SK-N-MC (cell line): ENCODE data around the gene TPD52L1.

Source experiments
- DNase-seq: peaks from one replicate; pipeline ENCODE4 v3.0.0-alpha.2; 2011; ENCODE audit warnings: low read depth, low spot score
- H3K27ac ChIP-seq: fragments of 200-600 bp; sonication (generic); 2 replicates; pipeline ENCODE4 v1.5.1; 2016; ENCODE audit warnings: mixed run types
- H3K36me3 ChIP-seq: fragments of 200-600 bp; sonication (generic); 2 replicates; pipeline ENCODE4 v1.6.1; 2017; ENCODE audit warnings: antibody characterized with exemption, low read length, mixed read lengths; ENCODE audit not compliant: insufficient read depth
- H3K4me3 ChIP-seq: fragments of 200-600 bp; sonication (generic); 2 replicates; pipeline ENCODE4 v1.5.1; 2016
- H3K9ac ChIP-seq: fragments of 200-600 bp; sonication (generic); 2 replicates; pipeline ENCODE4 v1.8.0; 2017; ENCODE audit warnings: mixed run types, mixed read lengths; ENCODE audit not compliant: insufficient read length
- H3K9me3 ChIP-seq: fragments of 200-600 bp; sonication (generic); 2 replicates; pipeline ENCODE4 v1.6.1; 2017; ENCODE audit warnings: low read depth, mild to moderate bottlenecking, antibody characterized with exemption, low read length, moderate library complexity, mixed read lengths
- EZH2 ChIP-seq: fragments of 200-600 bp; sonication (generic); IDR thresholded peaks from one replicate; pipeline ENCODE4 v1.6.1; 2017; ENCODE audit warnings: antibody characterized with exemption
- FOXP2 ChIP-seq: optimal IDR thresholded peaks from 2 replicates; pipeline ENCODE3; 2011; ENCODE audit warnings: mild to moderate bottlenecking, moderate library complexity; ENCODE audit not compliant: insufficient read depth; ENCODE audit errors: extremely low read length, control extremely low read depth
- POLR2AphosphoS5 ChIP-seq: IDR thresholded peaks from 2 replicates; pipeline ENCODE4 v1.6.1; 2012; ENCODE audit warnings: mild to moderate bottlenecking, low read depth, low read length, borderline replicate concordance

The TPD52L1 gene

DNA sequence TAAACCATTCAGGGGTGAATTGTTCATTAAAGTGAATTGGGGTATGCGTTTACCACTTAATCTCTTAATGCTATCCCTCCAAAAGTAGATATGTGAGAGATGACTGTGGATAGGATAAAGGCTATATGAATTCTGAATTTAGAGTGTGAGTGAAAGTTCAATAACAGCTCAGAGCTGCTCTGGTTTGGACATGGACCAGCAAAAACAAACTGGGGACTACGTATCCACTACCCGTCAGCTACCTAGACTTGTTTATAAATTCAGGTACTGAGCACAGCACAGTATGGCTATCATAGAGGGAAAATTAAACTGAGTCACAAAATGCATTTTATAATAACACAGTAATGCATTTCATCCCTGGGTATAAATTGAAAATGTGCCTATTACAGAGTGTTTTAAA, 103.8 kb downstream of the TPD52L1 start:
- no peaks in the 10 kb centered on the region for H3K9me3 ChIP-seq
- no peak overlapping the region for H3K4me3 ChIP-seq
- H3K27ac ChIP-seq: no peak overlapping the region
- no peak overlapping the region for H3K9ac ChIP-seq
- DNase-seq: no peak
- H3K36me3 ChIP-seq: no peaks in the 10 kb centered on the region
- TF ChIP-seq POLR2AphosphoS5: no peak
- TF ChIP-seq EZH2: no peak
- TF ChIP-seq FOXP2: no peak

DNA sequence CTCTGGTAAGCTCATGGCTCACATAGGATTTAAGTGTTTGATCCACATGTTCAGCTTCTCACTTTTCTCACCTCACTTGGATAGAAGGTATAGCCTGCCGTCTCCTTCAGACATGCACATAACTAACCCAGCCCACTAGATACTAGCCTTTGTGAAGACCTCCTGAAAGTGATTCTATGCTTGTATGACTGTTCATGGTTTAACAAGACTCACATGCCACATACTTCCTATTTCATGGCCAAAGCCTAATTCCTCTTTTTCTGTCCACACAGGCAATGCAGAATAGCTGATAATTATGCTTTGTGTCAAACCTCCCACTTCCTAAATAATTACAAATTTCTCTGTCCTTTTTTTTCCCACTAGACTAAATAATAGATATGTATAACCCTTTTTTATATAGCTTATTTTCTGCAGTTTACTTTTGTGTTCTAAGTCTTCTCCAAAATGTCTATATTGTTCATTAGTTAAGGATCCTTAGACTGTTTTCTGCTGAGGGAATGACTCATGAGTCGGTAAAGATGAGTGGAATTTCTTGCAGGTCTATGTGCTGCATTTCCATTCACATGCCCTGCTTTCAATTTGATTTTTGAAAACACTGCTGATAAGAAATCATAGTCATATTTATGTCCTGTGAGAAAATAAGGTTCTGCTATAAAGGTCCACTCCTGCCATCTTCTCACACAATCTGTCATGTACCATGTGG, 105.2 kb downstream of the TPD52L1 start:
- no peaks in the 10 kb centered on the region for H3K36me3 ChIP-seq
- no peak overlapping the region for H3K4me3 ChIP-seq
- no peak overlapping the region for H3K27ac ChIP-seq
- TF ChIP-seq FOXP2: no peak
- TF ChIP-seq EZH2: no peak
- no peak overlapping the region for H3K9ac ChIP-seq
- no peaks in the 10 kb centered on the region for H3K9me3 ChIP-seq
- DNase-seq: no peak

DNA sequence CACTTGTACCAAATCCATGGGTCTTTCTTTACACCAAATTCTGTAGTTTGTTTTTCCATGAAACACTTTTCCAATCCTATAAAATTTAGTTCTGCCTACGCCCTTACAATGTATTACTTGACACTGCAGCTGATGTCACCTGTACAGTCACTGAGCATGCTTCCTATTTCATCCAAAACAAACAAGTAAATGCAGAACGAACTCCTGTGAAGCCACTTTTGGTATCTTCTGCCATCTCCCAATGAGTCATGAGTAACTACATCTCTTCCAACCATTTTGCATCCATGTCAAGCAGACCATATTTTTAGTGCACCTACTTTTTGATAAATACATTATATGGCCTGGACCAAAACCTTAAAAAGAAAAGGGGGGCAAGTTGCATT, 105.8 kb downstream of the TPD52L1 start:
- Histone ChIP-seq H3K9ac (no peak overlapping the region), H3K27ac (no peak overlapping the region), H3K4me3 (no peak overlapping the region), H3K9me3 (no peaks in the 10 kb centered on the region), H3K36me3 (no peaks in the 10 kb centered on the region)
- DNase-seq: no peak
- TF ChIP-seq FOXP2 (no peak), EZH2 (no peak), POLR2AphosphoS5 (no peak)

DNA sequence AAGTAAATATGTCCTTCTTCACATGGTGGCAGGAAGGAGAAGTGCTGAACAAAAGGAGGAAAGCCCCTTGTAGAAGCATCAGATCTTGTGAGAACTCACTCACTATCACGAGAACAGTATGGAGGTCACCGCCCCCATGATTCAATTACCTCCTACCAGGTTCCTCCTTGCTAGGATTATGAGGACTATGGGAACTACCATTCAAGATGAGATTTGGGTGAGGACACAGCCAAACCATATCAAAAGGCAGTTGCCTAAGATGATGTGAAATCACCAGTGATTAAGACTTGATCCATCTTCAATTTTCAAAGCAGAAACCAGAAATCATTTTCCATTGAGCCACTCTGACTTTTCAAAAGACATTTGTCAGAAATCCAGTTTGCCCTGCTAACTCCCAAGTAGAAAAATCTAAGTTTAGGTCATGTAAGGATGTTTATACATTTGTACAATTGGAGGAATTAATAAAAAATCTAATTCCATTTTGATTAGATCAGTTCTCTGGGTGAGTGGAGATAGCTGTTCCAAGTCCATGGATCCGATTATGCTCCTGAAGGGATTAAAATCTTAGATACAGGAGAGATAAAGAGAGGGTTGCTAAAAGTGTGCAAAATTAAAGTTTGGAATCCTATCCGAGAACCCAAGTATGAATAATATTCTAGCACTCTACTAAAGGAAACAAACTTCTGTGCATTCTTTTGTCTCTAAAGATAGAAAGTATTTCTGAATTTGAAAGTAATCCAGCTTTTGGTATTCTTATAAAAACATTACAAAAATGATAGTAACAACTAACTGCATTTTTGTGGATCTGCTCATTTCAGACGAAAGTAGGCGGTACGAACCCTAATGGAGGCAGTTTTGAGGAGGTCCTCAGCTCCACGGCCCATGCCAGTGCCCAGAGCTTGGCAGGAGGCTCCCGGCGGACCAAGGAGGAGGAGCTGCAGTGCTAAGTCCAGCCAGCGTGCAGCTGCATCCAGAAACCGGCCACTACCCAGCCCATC, 108.7 kb downstream of the TPD52L1 start:
- Histone ChIP-seq H3K4me3 (no peak overlapping the region), H3K9ac (no peak overlapping the region), H3K27ac (no peak overlapping the region), H3K36me3 (no peaks in the 10 kb centered on the region), H3K9me3 (no peaks in the 10 kb centered on the region)
- DNase-seq: no peak
- TF ChIP-seq POLR2AphosphoS5 (no peak), EZH2 (no peak)

DNA sequence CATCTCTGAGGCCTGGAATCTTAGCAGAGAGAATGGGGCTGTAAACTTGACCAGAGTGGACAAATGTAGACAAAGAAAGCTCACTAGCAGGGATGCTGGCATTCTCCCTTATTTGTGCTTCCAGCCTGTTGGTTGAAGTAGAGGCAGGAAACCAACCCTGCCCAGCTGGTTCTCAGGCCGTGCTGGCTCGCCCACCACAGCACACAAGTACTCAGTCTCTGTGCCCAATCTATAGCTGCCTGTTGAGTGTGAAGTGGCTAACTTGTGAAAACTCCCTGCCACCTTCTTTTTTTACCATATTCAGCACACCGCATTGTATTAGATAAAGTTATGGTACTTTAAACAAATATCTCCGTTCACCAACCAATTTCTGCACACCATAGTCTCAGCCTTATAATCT, 110.9 kb downstream of the TPD52L1 start:
- no peak overlapping the region for H3K27ac ChIP-seq
- H3K36me3 ChIP-seq: no peaks in the 10 kb centered on the region
- no peak for TF ChIP-seq EZH2
- no peak for TF ChIP-seq FOXP2
- TF ChIP-seq POLR2AphosphoS5: no peak
- no peak for DNase-seq
- no peak overlapping the region for H3K9ac ChIP-seq
- H3K9me3 ChIP-seq: no peaks in the 10 kb centered on the region
- H3K4me3 ChIP-seq: no peak overlapping the region

DNA sequence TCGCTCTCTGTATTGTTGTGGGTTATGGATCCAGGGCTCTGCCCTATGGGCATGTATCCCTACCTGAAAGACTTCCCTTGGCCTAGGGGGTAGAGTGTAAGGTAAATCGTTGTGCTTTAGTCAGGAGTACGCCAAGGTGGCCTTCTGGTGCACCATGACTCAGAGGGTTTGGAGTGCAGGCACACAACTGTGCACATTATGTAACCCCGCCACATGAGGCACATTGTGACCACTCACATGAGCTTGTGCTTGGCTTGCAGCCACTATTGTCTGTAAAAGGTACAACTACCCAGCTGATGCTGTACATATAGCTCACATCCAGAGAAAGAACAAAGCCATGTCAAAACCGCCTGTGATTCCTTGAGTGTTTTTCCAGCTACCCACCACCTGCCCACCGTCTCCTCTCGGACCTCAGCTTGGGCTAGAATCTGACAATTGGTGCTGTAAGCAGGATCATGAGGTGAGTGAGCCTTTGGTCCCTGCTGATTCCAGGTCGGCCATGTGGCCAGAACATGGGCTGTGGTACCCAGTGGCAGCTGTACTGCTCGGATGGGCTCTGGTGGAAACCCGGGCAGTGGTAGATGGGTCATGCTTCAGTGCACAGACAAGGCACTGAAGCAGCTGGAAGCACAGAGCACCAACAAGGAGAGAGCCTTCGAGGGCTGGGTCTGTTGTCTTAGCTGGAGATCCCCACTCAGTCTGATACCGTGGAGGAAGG, 114.4 kb downstream of the TPD52L1 start:
- no peaks in the 10 kb centered on the region for H3K9me3 ChIP-seq
- peaks cover 11% of the 10 kb centered on the region; the same call in 1 of the 2 replicates for H3K36me3 ChIP-seq
- no peak for DNase-seq
- no peak for TF ChIP-seq EZH2
- no peak for TF ChIP-seq FOXP2
- no peak for TF ChIP-seq POLR2AphosphoS5
- no peak overlapping the region for H3K9ac ChIP-seq
- no peak overlapping the region for H3K27ac ChIP-seq
- no peak overlapping the region for H3K4me3 ChIP-seq

DNA sequence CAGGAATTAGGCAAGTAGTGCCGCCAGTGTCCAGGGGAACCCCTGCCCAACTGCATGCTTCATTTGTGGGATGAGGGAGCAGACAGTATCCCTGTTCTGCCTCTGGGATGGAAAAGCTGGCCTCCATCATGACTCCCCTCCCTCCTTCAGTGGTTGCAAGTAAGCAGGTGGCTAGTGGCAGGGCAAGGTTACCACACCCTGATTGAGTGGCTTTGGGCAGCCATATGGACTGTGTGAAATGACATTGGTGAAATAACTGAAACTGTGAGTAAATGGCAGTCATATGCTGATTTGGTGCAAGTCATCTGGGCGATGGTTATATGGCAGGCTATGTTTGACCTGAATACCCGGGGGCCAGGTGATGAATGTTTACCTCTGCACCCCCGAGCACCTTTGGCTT, 115.2 kb downstream of the TPD52L1 start:
- H3K9ac ChIP-seq: no peak overlapping the region
- no peak overlapping the region for H3K4me3 ChIP-seq
- TF ChIP-seq EZH2: no peak
- TF ChIP-seq FOXP2: no peak
- TF ChIP-seq POLR2AphosphoS5: no peak
- H3K9me3 ChIP-seq: no peaks in the 10 kb centered on the region
- no peak overlapping the region for H3K27ac ChIP-seq
- H3K36me3 ChIP-seq: peaks cover 18% of the 10 kb centered on the region; the same call in 1 of the 2 replicates
- DNase-seq: no peak
